Measurements from ENCODE around the gene SPAG7. TPM values are rescaled to one million over a fixed set of nuclear protein-coding genes. Genes with fewer than 3 reads are reported as not detected.

Gene SPAG7
- total RNA-seq, 2 experiments from 2014 or later = 54.4 to 58.9 TPM

GRCh38 chr17:4997302-4998026 is 29.8 kb upstream of the SPAG7 start, which contains the start of the genes INCA1 and KIF1C:
INCA1 (minus strand) TSS chr17:4997522; CDS start chr17:4994437, 3,085 bp downstream.
KIF1C (plus strand) TSS chr17:4997950; CDS start chr17:5000247, 2,297 bp downstream.
- ChIA-PET CTCF (ENCODE audit: unreplicated experiment) (interaction anchor here (0.6 to 1.2 kb wide), 2 partner anchors 9 to 25 kb away, joined by 3 to 4 read pairs; no protein-coding TSS in a partner anchor), POLR2A (interaction anchor here (0.6 to 2.0 kb wide), 2 partner anchors 10 to 30 kb away, joined by 3 to 6 read pairs; partner anchors contain the start of gene SPAG7)
- peaks cover 14% of the 10 kb centered on the region; the same call in 1 of the 2 replicates for H3K36me3 ChIP-seq (ENCODE audit: insufficient read depth, low read length)
- peaks cover 6% of the 10 kb centered on the region; the same call in 1 of the 2 replicates for H3K79me2 ChIP-seq (ENCODE audit: insufficient read depth, low read depth, low read length)
- H3K27ac ChIP-seq (ENCODE audit: low read depth, low read length, poor library complexity, severe bottlenecking) = peak within 1 kb of the TSS; percentile 48
- BruUV-seq (replicated peaks) = no TSS peak
- H3K4me2 ChIP-seq (ENCODE audit: low read length) = peak within 1 kb of the TSS; percentile 98
- peak; percentile 95 for DNase-seq (ENCODE audit: low spot score)
- TF ChIP-seq EZH2phosphoT487 (IDR thresholded peaks at IDR 0.05; ENCODE audit: borderline replicate concordance, low read depth, low read length) = no peak
- TF ChIP-seq, protein P1, sequence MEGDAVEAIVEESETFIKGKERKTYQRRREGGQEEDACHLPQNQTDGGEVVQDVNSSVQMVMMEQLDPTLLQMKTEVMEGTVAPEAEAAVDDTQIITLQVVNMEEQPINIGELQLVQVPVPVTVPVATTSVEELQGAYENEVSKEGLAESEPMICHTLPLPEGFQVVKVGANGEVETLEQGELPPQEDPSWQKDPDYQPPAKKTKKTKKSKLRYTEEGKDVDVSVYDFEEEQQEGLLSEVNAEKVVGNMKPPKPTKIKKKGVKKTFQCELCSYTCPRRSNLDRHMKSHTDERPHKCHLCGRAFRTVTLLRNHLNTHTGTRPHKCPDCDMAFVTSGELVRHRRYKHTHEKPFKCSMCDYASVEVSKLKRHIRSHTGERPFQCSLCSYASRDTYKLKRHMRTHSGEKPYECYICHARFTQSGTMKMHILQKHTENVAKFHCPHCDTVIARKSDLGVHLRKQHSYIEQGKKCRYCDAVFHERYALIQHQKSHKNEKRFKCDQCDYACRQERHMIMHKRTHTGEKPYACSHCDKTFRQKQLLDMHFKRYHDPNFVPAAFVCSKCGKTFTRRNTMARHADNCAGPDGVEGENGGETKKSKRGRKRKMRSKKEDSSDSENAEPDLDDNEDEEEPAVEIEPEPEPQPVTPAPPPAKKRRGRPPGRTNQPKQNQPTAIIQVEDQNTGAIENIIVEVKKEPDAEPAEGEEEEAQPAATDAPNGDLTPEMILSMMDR (conservative IDR thresholded peaks at IDR 0.05; ENCODE audit: low read length) = no peak
- intact Hi-C loops (cut with micrococcal nuclease; ENCODE audit: unreplicated experiment) = loop anchor here (1.0 kb wide), 1 partner anchor 49 kb away; the partner anchor contains the start of gene PFN1
- H3K4me1 ChIP-seq (ENCODE audit: insufficient read depth, low read length, poor library complexity, severe bottlenecking) = peaks cover 20% of the 10 kb centered on the region
- H2AFZ ChIP-seq (ENCODE audit: low read length) = peak within 1 kb of the TSS; percentile 42; the same call in 1 of the 2 replicates
- H3K4me3 ChIP-seq (ENCODE audit: low read depth, low read length, poor library complexity, severe bottlenecking) = peak within 1 kb of the TSS; percentile 93
- H4K20me1 ChIP-seq (ENCODE audit: insufficient read depth, low read length) = no peaks in the 10 kb centered on the region
- no peaks in the 10 kb centered on the region for H3K9me2 ChIP-seq (ENCODE audit: insufficient read depth, low read length)
- no peaks in the 10 kb centered on the region for H3K9me3 ChIP-seq (ENCODE audit: low read length)

DNA sequence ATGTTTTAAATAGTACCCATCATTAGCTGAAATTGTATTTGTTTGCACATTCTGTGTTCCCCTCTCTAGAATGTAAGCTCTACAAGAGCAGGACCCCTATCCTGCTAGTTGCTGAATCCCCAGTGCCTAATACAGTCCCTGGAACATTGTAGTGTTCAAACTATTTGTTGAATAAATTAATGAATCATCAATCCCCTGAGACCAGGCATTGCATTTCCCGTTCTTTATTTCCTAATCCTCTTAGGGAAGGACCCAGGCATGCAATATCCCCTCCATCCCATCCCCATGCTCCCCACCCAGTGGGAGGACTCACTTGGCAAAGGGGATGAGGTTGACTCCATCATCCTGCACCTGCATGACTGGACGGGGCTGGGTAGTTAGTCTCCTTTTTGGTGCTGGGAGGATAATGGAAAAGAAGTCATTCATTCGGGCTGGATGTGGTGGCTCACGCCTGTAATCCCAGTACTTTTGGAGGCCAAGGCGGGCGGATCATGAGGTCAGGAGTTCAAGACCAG is 26.5 kb upstream of the SPAG7 start:
- H3K27ac ChIP-seq (ENCODE audit: low read depth, low read length, poor library complexity, severe bottlenecking) = no peak overlapping the region
- ChIA-PET POLR2A (interaction anchor here (0.5 kb wide), 1 partner anchor 55 kb away, joined by 3 read pairs; no protein-coding TSS in a partner anchor), CTCF (ENCODE audit: unreplicated experiment) (no interaction called here)
- intact Hi-C loops (cut with micrococcal nuclease; ENCODE audit: unreplicated experiment) = no loop called here
- H3K9me3 ChIP-seq (ENCODE audit: low read length) = no peaks in the 10 kb centered on the region
- no peak overlapping the region for H3K4me2 ChIP-seq (ENCODE audit: low read length)
- no peak overlapping the region for H2AFZ ChIP-seq (ENCODE audit: low read length)
- BruUV-seq (replicated peaks) = no TSS peak
- no peaks in the 10 kb centered on the region for H4K20me1 ChIP-seq (ENCODE audit: insufficient read depth, low read length)
- DNase-seq (ENCODE audit: low spot score) = no peak
- TF ChIP-seq EZH2phosphoT487 (IDR thresholded peaks at IDR 0.05; ENCODE audit: borderline replicate concordance, low read depth, low read length) = no peak
- TF ChIP-seq, protein P1 (conservative IDR thresholded peaks at IDR 0.05; ENCODE audit: low read length) = no peak
- H3K36me3 ChIP-seq (ENCODE audit: insufficient read depth, low read length) = no peaks in the 10 kb centered on the region
- 0 out of 2 replicates have a peak, but pooled peaks cover under 1% of the 10 kb centered on the region for H3K79me2 ChIP-seq (ENCODE audit: insufficient read depth, low read depth, low read length)
- H3K9me2 ChIP-seq (ENCODE audit: insufficient read depth, low read length) = no peaks in the 10 kb centered on the region
- no peak overlapping the region for H3K4me3 ChIP-seq (ENCODE audit: low read depth, low read length, poor library complexity, severe bottlenecking)
- peaks cover 16% of the 10 kb centered on the region for H3K4me1 ChIP-seq (ENCODE audit: insufficient read depth, low read length, poor library complexity, severe bottlenecking)
